Endothelial cell of umbilical vein (primary cell): ENCODE data around the gene CACNA1S.

Experiments used
- EZH2 ChIP-seq: IDR thresholded peaks from 2 replicates; pipeline ENCODE4 v1.6.1; 2012; ENCODE audit warnings: borderline replicate concordance, low read depth, mild to moderate bottlenecking, moderate library complexity, low read length, inconsistent platforms; ENCODE audit not compliant: severe bottlenecking
- POLR2A ChIP-seq: IDR thresholded peaks from 2 replicates; pipeline ENCODE4 v1.6.1; 2012; ENCODE audit warnings: low read depth, mild to moderate bottlenecking, control low read depth, low read length
- POLR2AphosphoS5 ChIP-seq: IDR thresholded peaks from 2 replicates; pipeline ENCODE4 v1.6.1; 2012; ENCODE audit warnings: low read depth, mild to moderate bottlenecking, control low read depth, low read length, moderate library complexity; ENCODE audit not compliant: insufficient read depth

- TF ChIP-seq POLR2AphosphoS5 = no peak
- TF ChIP-seq POLR2A = no peak
- no peak for TF ChIP-seq EZH2
Measured at GRCh38 chr1:201053155-201053860, 58.9 kb downstream of the CACNA1S start.
